Common myeloid progenitor, CD34-positive (primary cell): ENCODE results near the gene PLCH2.

Source experiments
- CTCF ChIA-PET: fragments of 350-600 bp; sonication (Branson Sonifier 250); formaldehyde crosslinking; loops from one replicate; lab custom pipeline; 2021; ENCODE audit warnings: antibody characterized with exemption; lab: Charles Lee
- POLR2A ChIA-PET: fragments of 350-600 bp; sonication (Branson Sonifier 250); formaldehyde crosslinking; loops from one replicate; lab custom pipeline; 2021; ENCODE audit warnings: antibody characterized with exemption; lab: Charles Lee
- DNase-seq, 3 donors: peaks; one replicate each; pipeline versions ENCODE4 v3.0.0 to v3.0.0-alpha.2; 2013
- H3K27ac ChIP-seq, 2 experiments: 1 replicate in 1 of 2; 2 replicates in 1 of 2; pipeline ENCODE4 v1.7.0; 2013; ENCODE audit warnings: inconsistent platforms in 2 of 2, low read length in 2 of 2, mild to moderate bottlenecking in 2 of 2, low read depth in 1 of 2, moderate library complexity in 1 of 2; ENCODE audit not compliant: severe bottlenecking in 2 of 2, insufficient read depth in 1 of 2, poor library complexity in 1 of 2
- H3K27me3 ChIP-seq, 5 experiments: replicated peaks in 2 of 5; 1 replicate in 3 of 5; 2 replicates in 2 of 5; pipeline versions ENCODE4 v1.6.1 to v1.7.0; 2013; ENCODE audit warnings: low read length in 4 of 5, mild to moderate bottlenecking in 2 of 5, moderate library complexity in 2 of 5, inconsistent platforms in 1 of 5; ENCODE audit not compliant: insufficient read depth in 5 of 5, control insufficient read depth in 4 of 5
- H3K36me3 ChIP-seq, 4 experiments: 1 replicate in 2 of 4; 2 replicates in 2 of 4; pipeline versions ENCODE4 v1.6.1 to v1.7.0; 2013; ENCODE audit warnings: low read length in 3 of 4, control low read depth in 1 of 4, mild to moderate bottlenecking in 1 of 4; ENCODE audit not compliant: control insufficient read depth in 4 of 4, insufficient read depth in 4 of 4
- H3K4me1 ChIP-seq, 4 experiments: 1 replicate in 3 of 4; 2 replicates in 1 of 4; pipeline versions ENCODE4 v1.6.1 to v1.7.1; 2013; ENCODE audit warnings: low read length in 3 of 4, mild to moderate bottlenecking in 3 of 4, control low read depth in 1 of 4, inconsistent platforms in 1 of 4, moderate library complexity in 1 of 4; ENCODE audit not compliant: control insufficient read depth in 4 of 4, insufficient read depth in 4 of 4; ENCODE audit errors: control extremely low read depth in 1 of 4
- H3K4me3 ChIP-seq, 7 experiments: 1 replicate in 4 of 7; 2 replicates in 3 of 7; pipeline versions ENCODE4 v1.5.1 to v1.7.0; 2013; ENCODE audit warnings: mild to moderate bottlenecking in 7 of 7, low read length in 6 of 7, moderate library complexity in 6 of 7, inconsistent platforms in 2 of 7, low read depth in 2 of 7, control low read depth in 1 of 7; ENCODE audit not compliant: insufficient read depth in 4 of 7, control insufficient read depth in 1 of 7; ENCODE audit errors: extremely low read depth in 1 of 7
- H3K9me3 ChIP-seq, 5 experiments: 1 replicate in 4 of 5; 2 replicates in 1 of 5; pipeline versions ENCODE4 v1.6.1 to v1.7.1; 2013; ENCODE audit warnings: low read length in 4 of 5, mild to moderate bottlenecking in 2 of 5, inconsistent platforms in 1 of 5, low read depth in 1 of 5, moderate library complexity in 1 of 5; ENCODE audit not compliant: control insufficient read depth in 4 of 5, insufficient read depth in 2 of 5; ENCODE audit errors: control extremely low read depth in 1 of 5
- WGBS: methylation state at CpG from one replicate; pipeline ENCODE4 v1.1.5; 2013; ENCODE audit not compliant: insufficient coverage; 5-methylcytosine and 5-hydroxymethylcytosine counted together

Gene PLCH2

DNA sequence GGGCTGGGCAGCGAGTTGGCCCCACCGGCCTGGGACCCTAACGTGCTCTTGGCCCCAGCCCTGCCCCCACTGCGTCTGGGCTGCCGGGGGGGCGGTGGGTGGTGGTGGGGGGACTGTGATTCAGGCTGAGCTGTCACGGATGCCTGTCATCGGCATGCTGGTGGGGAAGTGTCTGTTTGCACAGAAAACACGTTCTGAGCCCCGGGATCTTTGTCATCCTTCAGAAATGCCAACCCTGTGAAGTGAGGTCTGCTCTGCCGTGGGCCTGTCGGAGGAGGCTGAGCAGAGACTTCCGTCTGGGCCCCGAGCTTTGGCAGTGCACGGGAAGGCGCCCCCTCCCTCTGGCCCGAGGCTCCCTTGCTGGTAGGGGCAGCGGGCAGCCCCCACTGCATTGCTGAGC lies 24.3 kb upstream of the PLCH2 start:
- peak in 1 of 3 donors; percentile 26 for DNase-seq
- ChIA-PET CTCF (no interaction called here), POLR2A (no interaction called here)
- Histone ChIP-seq H3K36me3 (no peaks in the 10 kb centered on the region), H3K4me1 (no peaks in the 10 kb centered on the region), H3K27me3 (peaks cover 0 to 52% (median 0%) of the 10 kb centered on the region in 5 experiments), H3K27ac (no peak overlapping the region), H3K9me3 (no peaks in the 10 kb centered on the region), H3K4me3 (no peak overlapping the region)
- 11% methylated on average over 10 of the region's 18 CpGs for WGBS

DNA sequence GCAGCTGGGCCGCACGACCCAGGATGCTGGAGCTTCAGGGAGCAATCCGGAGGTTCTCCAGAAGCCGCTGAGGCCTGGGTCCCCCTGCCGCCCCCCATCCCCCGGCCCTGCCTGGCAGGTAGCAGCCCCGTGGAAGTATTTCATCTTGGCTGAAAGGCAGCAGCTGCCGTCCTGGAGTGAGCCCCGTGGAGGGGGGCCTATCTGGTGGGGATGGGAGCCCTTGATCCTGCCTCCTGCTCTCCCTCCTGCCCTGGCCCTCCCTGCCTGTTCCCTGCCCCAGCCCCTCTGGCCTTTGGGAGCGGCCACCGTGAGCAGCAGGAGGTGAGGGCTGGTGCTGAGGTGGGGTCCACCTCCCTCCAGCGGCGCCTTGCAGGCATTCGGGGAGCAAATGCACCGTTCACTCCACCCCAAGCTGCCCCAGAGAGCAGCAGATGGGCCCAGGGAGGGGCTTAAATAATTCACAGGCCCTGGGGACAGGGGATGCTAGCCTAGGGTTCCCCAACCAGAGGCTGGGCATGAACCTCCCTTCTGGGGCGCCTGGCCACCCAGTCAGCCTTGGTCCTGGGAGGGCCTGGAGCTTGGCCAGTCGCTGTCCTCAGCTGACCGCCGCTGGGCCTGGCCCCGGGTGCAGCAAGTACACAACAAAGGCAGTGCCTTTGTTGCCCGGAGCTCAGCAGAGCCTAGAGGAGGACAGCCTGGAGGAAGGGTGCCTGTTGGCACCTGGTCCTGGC lies 23.7 kb upstream of the PLCH2 start:
- H3K27me3 ChIP-seq: peaks cover 0 to 45% (median 0%) of the 10 kb centered on the region in 5 experiments
- DNase-seq: no peak
- 66% methylated on average over 19 of the region's 21 CpGs for WGBS
- H3K36me3 ChIP-seq: no peaks in the 10 kb centered on the region
- H3K4me1 ChIP-seq: no peaks in the 10 kb centered on the region
- no peaks in the 10 kb centered on the region for H3K9me3 ChIP-seq
- CTCF ChIA-PET: interaction anchor here (0.6 kb wide), 1 partner anchor 10 kb away, joined by 3 read pairs; no protein-coding TSS in a partner anchor
- H3K27ac ChIP-seq: no peak overlapping the region
- no peak overlapping the region for H3K4me3 ChIP-seq
- POLR2A ChIA-PET: no interaction called here

DNA sequence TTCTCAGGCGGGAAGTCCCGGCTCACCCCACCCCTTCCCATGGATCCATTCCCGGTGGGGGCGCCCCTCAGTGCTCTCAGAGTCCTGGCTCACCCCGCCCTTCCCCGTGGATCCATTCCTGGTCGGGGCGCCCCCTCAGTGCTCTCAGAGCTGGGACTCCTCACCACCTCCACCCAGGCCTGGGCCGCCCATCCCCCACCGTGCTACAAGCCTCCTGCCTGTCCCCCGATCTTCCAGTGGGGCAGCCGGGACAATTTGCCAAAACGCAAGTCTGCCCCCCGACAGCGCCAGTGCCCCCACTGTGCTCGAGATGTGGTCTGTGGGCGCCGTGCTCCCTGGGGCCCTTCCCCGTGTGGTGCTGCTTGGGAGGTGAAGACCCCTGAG lies 23.2 kb upstream of the PLCH2 start:
- Histone ChIP-seq H3K27me3 (peaks cover 0 to 40% (median 0%) of the 10 kb centered on the region in 5 experiments), H3K9me3 (no peaks in the 10 kb centered on the region), H3K27ac (no peak overlapping the region), H3K36me3 (no peaks in the 10 kb centered on the region), H3K4me3 (no peak overlapping the region), H3K4me1 (no peaks in the 10 kb centered on the region)
- ChIA-PET POLR2A (no interaction called here), CTCF (interaction anchor here (0.6 kb wide), 1 partner anchor 10 kb away, joined by 3 read pairs; no protein-coding TSS in a partner anchor)
- no peak for DNase-seq
- 80% methylated on average over 17 of the region's 19 CpGs for WGBS

DNA sequence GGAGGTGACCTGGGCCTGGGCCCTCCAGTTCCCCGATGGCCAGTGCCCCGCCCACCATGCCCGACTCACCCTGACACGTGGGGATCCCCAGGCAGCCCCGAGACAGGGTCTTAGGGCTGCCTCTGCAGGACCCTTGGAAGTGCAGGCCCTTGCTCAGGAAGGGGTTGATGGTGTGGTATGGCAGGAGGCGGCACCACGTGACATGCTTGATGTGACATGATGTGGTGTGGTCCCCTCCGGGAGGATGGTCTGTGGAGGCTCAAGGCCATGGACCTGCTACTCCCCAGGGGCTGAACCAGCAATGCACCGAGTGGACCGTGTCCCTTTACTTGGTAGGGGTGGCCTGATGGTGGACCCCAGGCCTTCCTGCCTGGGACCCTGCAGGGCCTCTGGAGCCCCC lies 21.9 kb upstream of the PLCH2 start:
- H3K27ac ChIP-seq: no peak overlapping the region
- no peak for DNase-seq
- no peaks in the 10 kb centered on the region for H3K36me3 ChIP-seq
- H3K4me1 ChIP-seq: no peaks in the 10 kb centered on the region
- 87% methylated on average over 7 of the region's 10 CpGs for WGBS
- H3K4me3 ChIP-seq: no peak overlapping the region
- peaks cover 0 to 30% (median 0%) of the 10 kb centered on the region in 5 experiments for H3K27me3 ChIP-seq
- POLR2A ChIA-PET: no interaction called here
- CTCF ChIA-PET: no interaction called here
- no peaks in the 10 kb centered on the region for H3K9me3 ChIP-seq

DNA sequence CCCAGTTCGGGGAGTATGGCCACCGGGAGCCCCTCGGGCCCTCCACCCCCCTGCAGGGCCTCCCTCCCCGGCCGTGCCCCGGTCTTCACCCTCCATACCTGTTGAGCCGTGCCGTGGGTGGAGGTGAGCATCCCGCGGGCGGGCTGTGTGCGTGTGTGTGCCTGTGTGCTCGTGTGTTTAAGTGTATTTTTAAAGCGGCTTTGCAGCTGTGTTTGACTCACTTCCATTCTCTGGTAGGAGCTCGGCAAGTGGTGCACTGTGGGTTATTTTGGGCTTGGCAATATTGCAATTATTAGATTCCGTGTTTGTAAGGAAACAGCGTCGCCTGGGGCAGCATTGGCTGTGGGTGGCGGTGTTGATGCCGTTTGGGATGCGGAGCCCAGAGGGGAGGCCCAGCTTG lies 20.3 kb upstream of the PLCH2 start:
- CTCF ChIA-PET: no interaction called here
- Histone ChIP-seq H3K36me3 (no peaks in the 10 kb centered on the region), H3K4me3 (no peak overlapping the region), H3K4me1 (no peaks in the 10 kb centered on the region), H3K27me3 (peaks cover 0 to 32% (median 0%) of the 10 kb centered on the region in 5 experiments), H3K9me3 (no peaks in the 10 kb centered on the region), H3K27ac (no peak overlapping the region)
- no peak for DNase-seq
- POLR2A ChIA-PET: no interaction called here
- WGBS: 82% methylated on average over 9 of the region's 21 CpGs

DNA sequence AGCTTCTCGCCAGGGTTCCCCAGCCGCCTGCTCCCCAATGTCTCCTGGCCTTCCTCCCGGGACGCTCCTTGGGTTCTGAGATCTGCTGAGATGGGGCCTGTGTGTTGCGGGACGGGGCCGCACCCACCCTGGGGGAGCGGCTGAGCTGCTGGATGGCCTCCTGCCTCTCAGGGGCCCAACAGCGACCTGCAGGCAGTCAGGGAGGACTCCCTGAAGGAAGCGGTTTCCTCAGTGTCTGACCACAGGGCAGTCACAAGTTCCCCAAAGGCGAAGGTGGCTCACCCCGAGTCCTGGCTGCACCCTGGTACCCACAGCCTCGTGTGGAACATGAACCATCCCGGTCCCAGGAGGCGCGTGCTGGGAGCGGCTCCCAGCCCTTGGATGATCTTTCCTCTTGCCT lies 18.6 kb upstream of the PLCH2 start:
- ChIA-PET POLR2A (no interaction called here), CTCF (no interaction called here)
- H3K4me1 ChIP-seq: no peaks in the 10 kb centered on the region
- H3K27me3 ChIP-seq: peaks cover 0 to 33% (median 0%) of the 10 kb centered on the region in 5 experiments
- H3K36me3 ChIP-seq: no peaks in the 10 kb centered on the region
- H3K4me3 ChIP-seq: no peak overlapping the region
- 83% methylated on average over 17 of the region's 17 CpGs for WGBS
- DNase-seq: no peak
- no peaks in the 10 kb centered on the region for H3K9me3 ChIP-seq
- no peak overlapping the region for H3K27ac ChIP-seq

DNA sequence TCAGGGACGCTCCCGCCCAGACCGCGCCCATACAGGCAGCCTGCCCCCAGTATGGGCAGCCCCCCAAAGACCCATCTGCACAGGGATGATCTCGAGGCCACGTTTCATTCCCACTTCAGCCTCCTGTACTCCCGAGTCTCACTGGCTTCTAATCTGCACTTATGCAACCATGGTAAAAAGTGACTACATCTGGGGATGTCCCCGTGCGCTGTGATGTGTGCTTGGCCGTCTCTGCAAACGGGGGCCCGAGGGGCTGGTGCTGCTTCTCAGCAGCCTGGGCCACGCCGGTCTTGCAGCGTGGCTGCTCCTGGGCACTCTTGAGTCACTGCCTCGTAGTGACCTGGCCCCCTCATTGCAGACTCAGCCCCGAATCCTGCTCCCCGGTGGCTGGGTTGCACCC lies 17.4 kb upstream of the PLCH2 start:
- ChIA-PET POLR2A (no interaction called here), CTCF (no interaction called here)
- no peaks in the 10 kb centered on the region for H3K36me3 ChIP-seq
- no peak for DNase-seq
- no peaks in the 10 kb centered on the region for H3K4me1 ChIP-seq
- 95% methylated on average over 17 of the region's 18 CpGs for WGBS
- H3K27me3 ChIP-seq: peaks cover 0 to 35% (median 4%) of the 10 kb centered on the region in 5 experiments
- no peak overlapping the region for H3K4me3 ChIP-seq
- no peak overlapping the region for H3K27ac ChIP-seq
- H3K9me3 ChIP-seq: no peaks in the 10 kb centered on the region
